ENCODE data around the gene NACA. TPM values are rescaled to one million over a fixed set of nuclear protein-coding genes. Genes with fewer than 3 reads are reported as not detected.
"Not testable (repeated sequence)": the region's sequence is repeated elsewhere in the genome, so short reads cannot be mapped to it uniquely, and the experiment has no call there.

Gene NACA
- total RNA-seq, 2 experiments from 2014 or later = 1,441 to 1,479 TPM

DNA sequence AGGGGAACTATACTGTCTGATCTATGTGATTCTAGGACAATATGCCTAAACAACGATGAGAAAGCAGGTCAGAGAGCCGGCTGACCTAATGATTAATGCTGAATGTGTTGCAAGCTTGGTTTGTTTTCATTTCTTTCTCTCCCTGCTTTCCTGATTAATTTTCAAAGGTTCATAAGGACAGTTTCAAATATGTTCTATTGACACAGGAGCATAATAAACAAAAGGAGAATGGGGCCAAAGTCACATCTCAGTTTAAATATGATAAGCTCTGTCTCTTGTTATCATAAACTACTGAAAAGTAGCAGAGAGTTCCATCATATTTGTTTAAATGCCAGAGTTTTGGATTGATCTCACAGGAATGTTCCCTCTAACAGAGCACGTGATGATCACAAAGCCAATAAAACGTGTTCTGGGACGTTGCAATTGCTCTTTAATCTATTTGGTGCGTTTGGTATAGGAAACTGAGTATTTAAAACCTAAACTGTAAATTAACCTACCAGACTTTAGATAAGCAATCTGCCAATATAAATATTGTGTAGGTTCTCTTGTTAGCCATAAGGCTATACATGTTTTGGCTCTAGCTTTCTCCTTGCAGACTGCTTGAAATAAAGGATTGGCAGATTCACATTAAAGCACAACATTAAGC, 34.3 kb upstream of the NACA start:
- Mint-ChIP-seq H3K27me3 (no peaks in the 10 kb centered on the region), H3K36me3 (ENCODE audit: low read depth) (no peaks in the 10 kb centered on the region), H3K4me1 (ENCODE audit: low read depth) (no peaks in the 10 kb centered on the region), H3K9me3 (no peaks in the 10 kb centered on the region), H3K27ac (no peak overlapping the region), H3K4me3 (no peak overlapping the region)
- TF ChIP-seq, protein P1, sequence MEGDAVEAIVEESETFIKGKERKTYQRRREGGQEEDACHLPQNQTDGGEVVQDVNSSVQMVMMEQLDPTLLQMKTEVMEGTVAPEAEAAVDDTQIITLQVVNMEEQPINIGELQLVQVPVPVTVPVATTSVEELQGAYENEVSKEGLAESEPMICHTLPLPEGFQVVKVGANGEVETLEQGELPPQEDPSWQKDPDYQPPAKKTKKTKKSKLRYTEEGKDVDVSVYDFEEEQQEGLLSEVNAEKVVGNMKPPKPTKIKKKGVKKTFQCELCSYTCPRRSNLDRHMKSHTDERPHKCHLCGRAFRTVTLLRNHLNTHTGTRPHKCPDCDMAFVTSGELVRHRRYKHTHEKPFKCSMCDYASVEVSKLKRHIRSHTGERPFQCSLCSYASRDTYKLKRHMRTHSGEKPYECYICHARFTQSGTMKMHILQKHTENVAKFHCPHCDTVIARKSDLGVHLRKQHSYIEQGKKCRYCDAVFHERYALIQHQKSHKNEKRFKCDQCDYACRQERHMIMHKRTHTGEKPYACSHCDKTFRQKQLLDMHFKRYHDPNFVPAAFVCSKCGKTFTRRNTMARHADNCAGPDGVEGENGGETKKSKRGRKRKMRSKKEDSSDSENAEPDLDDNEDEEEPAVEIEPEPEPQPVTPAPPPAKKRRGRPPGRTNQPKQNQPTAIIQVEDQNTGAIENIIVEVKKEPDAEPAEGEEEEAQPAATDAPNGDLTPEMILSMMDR (IDR thresholded peaks at IDR 0.05) = no peak
- peaks cover 4% of the 10 kb centered on the region for H3K4me1 ChIP-seq (ENCODE audit: insufficient read depth, low read length)
- no peak overlapping the region for H3K4me3 ChIP-seq (ENCODE audit: low read length)
- ChIA-PET POLR2A (no interaction called here), CTCF (interaction anchor here (1.2 to 1.6 kb wide), 2 partner anchors 242 to 246 kb away, joined by 3 read pairs; no protein-coding TSS in a partner anchor)
- H3K27ac ChIP-seq (ENCODE audit: low read depth in 1 of 2, low read length in 2 of 2) = no peak overlapping the region
- no peaks in the 10 kb centered on the region for H3K36me3 ChIP-seq (ENCODE audit: insufficient read depth, low read length)
- intact Hi-C loops (cut with DNase I, micrococcal nuclease) = loop anchor here (2.0 to 5.0 kb wide), 5 partner anchors 243 to 423 kb away; partner anchors contain the start of gene ZBTB39 (in 1 of the 2)
- ATAC-seq (ENCODE audit: poor library complexity) (no peak), DNase-seq (no peak)
- H3K9me3 ChIP-seq (ENCODE audit: control insufficient read depth in 1 of 2, insufficient read depth in 1 of 2, low read length in 2 of 2) = no peaks in the 10 kb centered on the region
- no peaks in the 10 kb centered on the region for H3K27me3 ChIP-seq (ENCODE audit: control insufficient read depth in 1 of 2, insufficient read depth in 2 of 2, low read length in 2 of 2)

GRCh38 chr12:56758728-56759262, 33.7 kb upstream of the NACA start:
- ATAC-seq (ENCODE audit: poor library complexity) (no peak), DNase-seq (no peak)
- POLR2A ChIA-PET = no interaction called here
- TF ChIP-seq, protein P1 (IDR thresholded peaks at IDR 0.05) = no peak
- Histone ChIP-seq H3K27ac (ENCODE audit: low read depth in 1 of 2, low read length in 2 of 2) (no peak overlapping the region), H3K4me3 (ENCODE audit: low read length) (no peak overlapping the region), H3K36me3 (ENCODE audit: insufficient read depth, low read length) (no peaks in the 10 kb centered on the region), H3K9me3 (ENCODE audit: control insufficient read depth in 1 of 2, insufficient read depth in 1 of 2, low read length in 2 of 2) (no peaks in the 10 kb centered on the region), H3K4me1 (ENCODE audit: insufficient read depth, low read length) (peaks cover 4% of the 10 kb centered on the region), H3K27me3 (ENCODE audit: control insufficient read depth in 1 of 2, insufficient read depth in 2 of 2, low read length in 2 of 2) (no peaks in the 10 kb centered on the region)
- intact Hi-C loops (cut with DNase I, micrococcal nuclease) = loop anchor here (2.0 to 5.0 kb wide), 5 partner anchors 244 to 424 kb away; partner anchors contain the start of gene ZBTB39 (in 1 of the 2)
- no peaks in the 10 kb centered on the region for H3K9me3 Mint-ChIP-seq
- no peaks in the 10 kb centered on the region for H3K36me3 Mint-ChIP-seq (ENCODE audit: low read depth)
- H3K4me1 Mint-ChIP-seq (ENCODE audit: low read depth) = no peaks in the 10 kb centered on the region
- CTCF ChIA-PET = interaction anchor here (1.6 kb wide), 1 partner anchor 247 kb away, joined by 3 read pairs; no protein-coding TSS in a partner anchor
- no peak overlapping the region for H3K4me3 Mint-ChIP-seq
- H3K27me3 Mint-ChIP-seq = no peaks in the 10 kb centered on the region
- H3K27ac Mint-ChIP-seq = no peak overlapping the region

DNA sequence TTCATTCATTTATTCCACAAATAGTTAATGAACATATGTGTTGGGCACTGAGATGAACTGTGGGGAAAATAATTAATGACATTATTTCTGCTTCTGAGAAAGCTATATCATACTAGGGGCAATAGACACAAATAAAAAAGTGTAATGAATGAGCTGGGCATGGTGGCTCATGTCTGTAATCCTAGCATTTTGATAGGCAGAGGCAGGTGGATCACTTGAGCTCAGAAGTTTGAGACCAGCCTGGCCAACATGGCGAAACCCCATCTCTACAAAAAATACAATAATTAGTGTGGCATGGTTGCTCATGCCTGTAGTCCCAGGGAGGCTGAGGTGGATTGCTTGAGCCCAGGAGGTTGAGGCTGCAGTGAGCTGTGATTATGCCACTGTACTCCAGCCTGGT, 32.9 kb upstream of the NACA start:
- not testable (repeated sequence) for H3K27ac Mint-ChIP-seq; DNase-seq; H3K27me3 Mint-ChIP-seq; H3K4me1 Mint-ChIP-seq (ENCODE audit: low read depth); H3K36me3 ChIP-seq (ENCODE audit: insufficient read depth, low read length); H3K4me3 Mint-ChIP-seq; H3K9me3 ChIP-seq (ENCODE audit: control insufficient read depth in 1 of 2, insufficient read depth in 1 of 2, low read length in 2 of 2); H3K27me3 ChIP-seq (ENCODE audit: control insufficient read depth in 1 of 2, insufficient read depth in 2 of 2, low read length in 2 of 2); H3K27ac ChIP-seq (ENCODE audit: low read depth in 1 of 2, low read length in 2 of 2); ATAC-seq (ENCODE audit: poor library complexity); H3K36me3 Mint-ChIP-seq (ENCODE audit: low read depth); H3K9me3 Mint-ChIP-seq; H3K4me3 ChIP-seq (ENCODE audit: low read length); H3K4me1 ChIP-seq (ENCODE audit: insufficient read depth, low read length)
- intact Hi-C loops (cut with DNase I, micrococcal nuclease) = loop anchor here (1.0 to 5.0 kb wide), 8 partner anchors 229 to 424 kb away; partner anchors contain the start of gene ZBTB39 (in 1 of the 2)
- POLR2A ChIA-PET = interaction anchor here (1.1 to 1.4 kb wide), 2 partner anchors 71 to 354 kb away, joined by 3 read pairs; no protein-coding TSS in a partner anchor
- CTCF ChIA-PET = interaction anchor here (0.6 to 2.6 kb wide), 4 partner anchors 92 to 354 kb away, joined by 3 to 15 read pairs (median 10); no protein-coding TSS in a partner anchor

All from CD4-positive, alpha-beta T cell (primary cell).